AML-193 (cell line): ENCODE results near the gene CDH4.

Source experiments
- DNase-seq, 2 experiments: peaks; one replicate each; lab custom pipeline; 2025; lab: John Stamatoyannopoulos, UW

Gene CDH4

GRCh38 chr20:61493798-61494305, 241.8 kb downstream of the CDH4 start:
- DNase-seq = no peak

- no peak for DNase-seq
Observed at GRCh38 chr20:61494763-61495575, 242.9 kb downstream of the CDH4 start.

- no peak for DNase-seq
Observed at GRCh38 chr20:61497029-61497627, 245.1 kb downstream of the CDH4 start.

- DNase-seq = no peak
Observed at GRCh38 chr20:61499859-61500554, 247.9 kb downstream of the CDH4 start.

- DNase-seq = no peak
Observed at GRCh38 chr20:61500791-61501321, 248.8 kb downstream of the CDH4 start.

- DNase-seq = no peak
Observed at GRCh38 chr20:61502433-61502832, 250.4 kb downstream of the CDH4 start.

GRCh38 chr20:61503106-61503505, 251.0 kb downstream of the CDH4 start:
- no peak for DNase-seq

GRCh38 chr20:61505508-61505907, 253.4 kb downstream of the CDH4 start:
- DNase-seq = no peak

- DNase-seq = no peak
Observed at GRCh38 chr20:61507778-61508177, 255.7 kb downstream of the CDH4 start.

- no peak for DNase-seq
Observed at GRCh38 chr20:61508301-61509096, 256.4 kb downstream of the CDH4 start.

- no peak for DNase-seq
Observed at GRCh38 chr20:61510778-61511330, 258.8 kb downstream of the CDH4 start.

- DNase-seq = no peak
Observed at GRCh38 chr20:61512475-61512874, 260.4 kb downstream of the CDH4 start.

GRCh38 chr20:61513124-61514017, 261.3 kb downstream of the CDH4 start:
- DNase-seq = no peak

GRCh38 chr20:61514018-61514365, 261.9 kb downstream of the CDH4 start:
- DNase-seq = no peak

GRCh38 chr20:61514396-61514795, 262.3 kb downstream of the CDH4 start:
- DNase-seq = no peak

GRCh38 chr20:61514805-61515505, 262.9 kb downstream of the CDH4 start:
- DNase-seq = no peak

GRCh38 chr20:61515922-61516321, 263.9 kb downstream of the CDH4 start:
- no peak for DNase-seq

GRCh38 chr20:61516346-61517208, 264.5 kb downstream of the CDH4 start:
- no peak for DNase-seq

- no peak for DNase-seq
Observed at GRCh38 chr20:61517419-61517818, 265.4 kb downstream of the CDH4 start.
